HG03039 (cell line): ENCODE results near the gene HTR3B.
A peak's percentile ranks its signal among the peaks of the same experiment; 100 is the strongest.
"Not testable (repeated sequence)": the region's sequence is repeated elsewhere in the genome, so short reads cannot be mapped to it uniquely, and the experiment has no call there.

ENCODE experiments used
- ATAC-seq: cut with Tn5 transposase; IDR thresholded peaks from one replicate; pipeline ENCODE4 v1.9.1; 2021; ENCODE audit warnings: mild to moderate bottlenecking, moderate library complexity; ENCODE audit not compliant: unreplicated experiment

HTR3B gene

GRCh38 chr11:113904379-113905101, at the start of gene HTR3B:
Gene HTR3B, plus strand, starts transcription at chr11:113904796. Its CDS starts 138 bp downstream, at chr11:113904934.
- ATAC-seq = no peak

GRCh38 chr11:113855803-113856202, 48.8 kb upstream of the HTR3B start:
- ATAC-seq = no peak

- ATAC-seq = no peak
Measured at GRCh38 chr11:113856966-113857759, 47.4 kb upstream of the HTR3B start.

- ATAC-seq = no peak
Measured at GRCh38 chr11:113859665-113860064, 44.9 kb upstream of the HTR3B start.

- ATAC-seq = no peak
Measured at GRCh38 chr11:113862435-113862834, 42.2 kb upstream of the HTR3B start.

GRCh38 chr11:113864410-113864809, 40.2 kb upstream of the HTR3B start:
- no peak for ATAC-seq

- no peak for ATAC-seq
Measured at GRCh38 chr11:113865873-113866272, 38.7 kb upstream of the HTR3B start.

- ATAC-seq = no peak
Measured at GRCh38 chr11:113867843-113868503, 36.6 kb upstream of the HTR3B start.

- ATAC-seq = no peak
Measured at GRCh38 chr11:113871336-113871735, 33.3 kb upstream of the HTR3B start.

- no peak for ATAC-seq
Measured at GRCh38 chr11:113873236-113873626, 31.4 kb upstream of the HTR3B start.

- no peak for ATAC-seq
Measured at GRCh38 chr11:113874096-113874495, 30.5 kb upstream of the HTR3B start.

- ATAC-seq = peak; percentile 36
Measured at GRCh38 chr11:113874581-113875233, 29.9 kb upstream of the HTR3B start.

- peak; percentile 75 for ATAC-seq
Measured at GRCh38 chr11:113875234-113876073, 29.1 kb upstream of the HTR3B start, which contains the start of gene USP28. Gene USP28, minus strand, starts transcription at chr11:113875572. Its CDS starts 71 bp downstream, at chr11:113875501.

GRCh38 chr11:113876074-113876797, 28.4 kb upstream of the HTR3B start:
- ATAC-seq = no peak

- ATAC-seq = no peak
Measured at GRCh38 chr11:113876798-113877669, 27.6 kb upstream of the HTR3B start.

- no peak for ATAC-seq
Measured at GRCh38 chr11:113877670-113878055, 26.9 kb upstream of the HTR3B start.

GRCh38 chr11:113879446-113879845, 25.1 kb upstream of the HTR3B start:
- not testable (repeated sequence) for ATAC-seq

- no peak for ATAC-seq
Measured at GRCh38 chr11:113880971-113881370, 23.6 kb upstream of the HTR3B start.

- ATAC-seq = no peak
Measured at GRCh38 chr11:113881856-113882255, 22.7 kb upstream of the HTR3B start.
